ENCODE results near the gene FSTL5. TPM values are rescaled to one million over a fixed set of nuclear protein-coding genes. Genes with fewer than 3 reads are reported as not detected.

The FSTL5 gene
- total and polyA plus RNA-seq, 2 of the 8 experiments (the other 6 are each of a cell fraction or from before 2014, with no cell fraction given) = 0.09 to 0.32 TPM

DNA sequence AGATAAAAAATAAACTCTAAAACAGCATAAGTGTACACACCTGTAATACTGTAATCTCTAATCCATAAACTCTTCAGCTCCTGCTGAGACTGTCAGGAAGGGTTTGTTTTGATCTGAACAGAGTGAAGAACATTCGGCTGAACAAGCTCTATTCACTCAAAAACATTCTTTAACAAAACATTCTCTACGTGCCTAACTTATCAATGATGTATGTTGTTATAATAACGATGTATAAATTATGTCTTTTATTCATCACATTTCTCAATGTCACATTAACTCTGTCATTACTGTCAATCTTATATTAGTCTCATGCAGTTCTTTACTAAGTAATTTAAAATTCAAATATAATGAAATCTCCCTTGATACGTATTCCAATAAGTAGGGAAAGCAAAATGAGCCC is 280.6 kb downstream of the FSTL5 start (continued):
- TF ChIP-seq RBBP5 (IDR thresholded peaks at IDR 0.05; ENCODE audit: borderline replicate concordance, low read depth, low read length) = no peak

All from H1 (cell line).